PC-9 (cell line): Measurements from ENCODE around the gene ZNF423. TPM values are rescaled to one million over a fixed set of nuclear protein-coding genes. Genes with fewer than 3 reads are reported as not detected.

Experiments
- BruUV-seq: library from RNA; stranded (reverse); fragments of 400-500 nt; replicated peaks from 2 replicates; lab custom pipeline; 2021; lab: Mats Ljungman, UMichigan
- CTCF ChIA-PET: fragments of 300-600 bp; sonication (Branson Sonifier 250); formaldehyde crosslinking; loops from one replicate; lab custom pipeline; 2022; ENCODE audit warnings: antibody characterized with exemption; lab: Charles Lee
- POLR2A ChIA-PET: fragments of 300-600 bp; sonication (Branson Sonifier 250); formaldehyde crosslinking; loops from one replicate; lab custom pipeline; 2022; ENCODE audit warnings: antibody characterized with exemption; ENCODE audit not compliant: unreplicated experiment; lab: Charles Lee
- DNase-seq, 2 experiments: peaks; one replicate each; pipeline versions ENCODE4 v3.0.0 to v3.0.0-alpha.2; 2015 to 2022; ENCODE audit warnings: mixed read lengths in 1 of 2
- H2AFZ ChIP-seq: fragments of 200-600 bp; sonication (generic); 2 replicates; pipeline ENCODE4 v1.8.1; 2017; ENCODE audit warnings: antibody characterized with exemption
- H3F3A ChIP-seq: fragments of 200-600 bp; sonication (generic); 2 replicates; pipeline ENCODE4 v1.8.1; 2017; ENCODE audit warnings: antibody characterized with exemption, mild to moderate bottlenecking, low read depth; ENCODE audit not compliant: insufficient read depth
- H3K27ac ChIP-seq: fragments of 200-600 bp; sonication (generic); 2 replicates; pipeline ENCODE4 v1.6.1; 2016; ENCODE audit warnings: mixed run types
- H3K27me3 ChIP-seq: fragments of 200-600 bp; sonication (generic); 2 replicates; pipeline ENCODE4 v1.6.1; 2016; ENCODE audit warnings: low read depth, mixed run types; ENCODE audit not compliant: insufficient read depth
- H3K36me3 ChIP-seq: fragments of 200-600 bp; sonication (generic); 2 replicates; pipeline ENCODE4 v1.6.1; 2016; ENCODE audit warnings: low read depth, mixed run types
- H3K4me1 ChIP-seq: fragments of 200-600 bp; sonication (generic); replicated peaks from 2 replicates; pipeline ENCODE4 v1.6.1; 2016; ENCODE audit warnings: mixed run types; ENCODE audit not compliant: insufficient read depth
- H3K4me2 ChIP-seq: fragments of 200-600 bp; sonication (generic); 2 replicates; pipeline ENCODE4 v1.6.1; 2017; ENCODE audit warnings: mixed run types
- H3K4me3 ChIP-seq: fragments of 200-600 bp; sonication (generic); 2 replicates; pipeline ENCODE4 v1.6.1; 2016; ENCODE audit warnings: mixed run types
- H3K79me2 ChIP-seq: fragments of 200-600 bp; sonication (generic); 2 replicates; pipeline ENCODE4 v1.6.1; 2017; ENCODE audit warnings: low read depth, mixed run types
- H3K9me2 ChIP-seq: fragments of 200-600 bp; sonication (generic); 2 replicates; pipeline ENCODE4 v1.8.1; 2017; ENCODE audit warnings: mild to moderate bottlenecking; ENCODE audit not compliant: insufficient read depth
- H3K9me3 ChIP-seq: fragments of 200-600 bp; sonication (generic); 2 replicates; pipeline ENCODE4 v1.8.1; 2016; ENCODE audit warnings: low read depth; ENCODE audit not compliant: insufficient read depth
- H4K20me1 ChIP-seq: fragments of 200-600 bp; sonication (generic); 2 replicates; pipeline ENCODE4 v1.8.1; 2017; ENCODE audit not compliant: insufficient read depth
- EZH2 ChIP-seq: fragments of 200-600 bp; sonication (generic); IDR thresholded peaks from 2 replicates; pipeline ENCODE4 v1.8.0; 2017; ENCODE audit warnings: antibody characterized with exemption, low read depth
- intact Hi-C: fragments of 100-400 bp; cut with micrococcal nuclease; formaldehyde crosslinking; loops from one replicate; pipeline ENCODE4 v1.10.0; 2022; ENCODE audit not compliant: unreplicated experiment
- total RNA-seq: library from RNA; stranded (reverse); gene quantifications from 2 replicates; pipeline ENCODE4 v1.2.3, GENCODE V29; 2021
- TF ChIP-seq, protein P1 (sequence below): fragments of 200-600 bp; sonication (generic); conservative IDR thresholded peaks from 2 replicates; pipeline ENCODE4 v1.6.1; 2017; ENCODE audit warnings: mixed run types, antibody characterized with exemption, mild to moderate bottlenecking, moderate library complexity

ZNF423 gene
- total RNA-seq, 1 experiment from 2014 or later: not detected

DNA sequence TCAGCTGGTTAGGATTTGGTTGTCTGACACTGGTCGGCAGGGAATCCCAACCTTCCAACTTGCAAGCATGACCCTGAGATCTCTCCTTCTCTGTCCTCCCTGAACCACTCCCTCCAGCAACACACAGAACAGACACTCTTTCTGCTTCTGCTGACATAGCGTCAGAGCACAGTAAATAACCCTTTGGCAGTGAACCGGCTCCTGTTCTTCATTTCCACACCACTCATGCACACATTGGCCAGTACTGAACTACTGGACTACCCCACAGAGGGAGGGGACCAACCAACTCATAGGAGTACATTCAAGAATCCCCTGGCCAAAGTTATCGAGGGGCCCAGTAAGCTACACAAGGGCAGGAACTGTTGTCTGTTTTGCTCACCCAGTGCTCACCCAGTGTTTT lies 138.2 kb downstream of the ZNF423 start:
- no TSS peak for BruUV-seq
- ChIA-PET CTCF (no interaction called here), POLR2A (no interaction called here)
- Histone ChIP-seq H3K79me2 (no peaks in the 10 kb centered on the region), H2AFZ (no peak overlapping the region), H3K27me3 (peaks cover 83% of the 10 kb centered on the region), H3K27ac (no peak overlapping the region), H3K4me2 (no peak overlapping the region), H3K9me3 (no peaks in the 10 kb centered on the region), H3K9me2 (no peaks in the 10 kb centered on the region), H3K4me3 (no peak overlapping the region), H3K4me1 (no peaks in the 10 kb centered on the region), H3K36me3 (no peaks in the 10 kb centered on the region), H3F3A (no peaks in the 10 kb centered on the region), H4K20me1 (no peaks in the 10 kb centered on the region)
- TF ChIP-seq EZH2: no peak
- TF ChIP-seq, protein P1, sequence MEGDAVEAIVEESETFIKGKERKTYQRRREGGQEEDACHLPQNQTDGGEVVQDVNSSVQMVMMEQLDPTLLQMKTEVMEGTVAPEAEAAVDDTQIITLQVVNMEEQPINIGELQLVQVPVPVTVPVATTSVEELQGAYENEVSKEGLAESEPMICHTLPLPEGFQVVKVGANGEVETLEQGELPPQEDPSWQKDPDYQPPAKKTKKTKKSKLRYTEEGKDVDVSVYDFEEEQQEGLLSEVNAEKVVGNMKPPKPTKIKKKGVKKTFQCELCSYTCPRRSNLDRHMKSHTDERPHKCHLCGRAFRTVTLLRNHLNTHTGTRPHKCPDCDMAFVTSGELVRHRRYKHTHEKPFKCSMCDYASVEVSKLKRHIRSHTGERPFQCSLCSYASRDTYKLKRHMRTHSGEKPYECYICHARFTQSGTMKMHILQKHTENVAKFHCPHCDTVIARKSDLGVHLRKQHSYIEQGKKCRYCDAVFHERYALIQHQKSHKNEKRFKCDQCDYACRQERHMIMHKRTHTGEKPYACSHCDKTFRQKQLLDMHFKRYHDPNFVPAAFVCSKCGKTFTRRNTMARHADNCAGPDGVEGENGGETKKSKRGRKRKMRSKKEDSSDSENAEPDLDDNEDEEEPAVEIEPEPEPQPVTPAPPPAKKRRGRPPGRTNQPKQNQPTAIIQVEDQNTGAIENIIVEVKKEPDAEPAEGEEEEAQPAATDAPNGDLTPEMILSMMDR: no peak
- intact Hi-C loops: no loop called here
- DNase-seq: no peak

DNA sequence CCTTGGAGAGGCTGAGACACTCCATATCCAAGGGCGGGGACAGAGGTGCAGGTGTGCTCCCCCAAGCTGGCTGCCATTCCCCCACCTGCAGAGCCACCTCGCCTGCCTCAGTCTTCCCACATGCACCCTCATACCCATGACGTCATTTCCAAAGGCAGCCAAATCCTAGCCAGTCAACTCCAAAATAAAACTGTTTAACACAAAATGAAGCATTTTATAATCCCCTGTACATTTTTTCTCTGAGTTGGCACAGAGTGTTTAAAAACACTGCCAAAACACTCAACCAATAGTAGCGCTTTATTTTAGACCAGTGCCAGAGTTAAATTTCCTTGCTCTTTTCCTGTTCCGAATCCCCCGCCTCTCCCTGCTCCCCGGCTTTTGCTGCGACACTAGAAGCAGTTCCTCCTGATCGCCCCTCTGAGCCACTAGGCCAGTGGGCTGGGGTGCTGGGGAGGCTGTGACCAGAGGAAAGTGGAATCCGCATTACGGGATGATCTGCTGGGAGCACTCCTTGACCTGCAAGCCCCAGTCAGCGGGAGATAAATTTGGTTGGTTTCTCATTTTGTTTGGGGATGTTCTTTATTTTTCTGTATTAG lies 139.5 kb downstream of the ZNF423 start:
- CTCF ChIA-PET: no interaction called here
- H3K4me1 ChIP-seq: no peaks in the 10 kb centered on the region
- no peaks in the 10 kb centered on the region for H3K9me2 ChIP-seq
- no peaks in the 10 kb centered on the region for H3K79me2 ChIP-seq
- no peak overlapping the region for H3K4me3 ChIP-seq
- no peak overlapping the region for H3K27ac ChIP-seq
- H3F3A ChIP-seq: no peaks in the 10 kb centered on the region
- H3K9me3 ChIP-seq: no peaks in the 10 kb centered on the region
- no peaks in the 10 kb centered on the region for H4K20me1 ChIP-seq
- no TSS peak for BruUV-seq
- H2AFZ ChIP-seq: no peak overlapping the region
- POLR2A ChIA-PET: no interaction called here
- H3K36me3 ChIP-seq: no peaks in the 10 kb centered on the region
- TF ChIP-seq, protein P1: no peak
- TF ChIP-seq EZH2: no peak
- DNase-seq: no peak
- intact Hi-C loops: no loop called here
- H3K27me3 ChIP-seq: peaks cover 81% of the 10 kb centered on the region
- no peak overlapping the region for H3K4me2 ChIP-seq

DNA sequence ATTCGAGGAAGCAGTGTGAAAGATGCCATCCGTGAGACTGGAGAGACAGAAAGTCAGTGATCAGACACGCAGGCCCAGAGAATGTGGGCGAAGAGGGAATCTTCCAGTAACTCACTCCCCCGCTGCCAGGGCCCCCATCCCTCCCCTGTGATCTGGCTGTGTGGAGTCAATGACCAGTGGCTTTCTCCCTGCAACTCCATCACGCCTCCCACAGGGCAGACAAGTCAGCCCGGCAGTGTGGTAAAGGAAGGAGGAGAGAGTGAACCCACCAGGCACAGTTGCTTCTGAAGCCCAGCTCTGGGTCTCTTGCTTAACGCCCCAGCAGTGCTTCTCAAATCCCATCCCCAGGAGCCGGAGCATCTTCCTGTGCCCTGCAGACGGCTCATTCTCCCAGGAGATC lies 142.1 kb downstream of the ZNF423 start:
- DNase-seq: no peak
- POLR2A ChIA-PET: no interaction called here

More for the DNA sequence above, 142.1 kb downstream of the ZNF423 start:
- no peaks in the 10 kb centered on the region for H3K9me3 ChIP-seq
- no peaks in the 10 kb centered on the region for H3K9me2 ChIP-seq
- no peaks in the 10 kb centered on the region for H4K20me1 ChIP-seq
- no peak overlapping the region for H3K27ac ChIP-seq
- no peaks in the 10 kb centered on the region for H3F3A ChIP-seq
- intact Hi-C loops: no loop called here
- H3K27me3 ChIP-seq: peaks cover 89% of the 10 kb centered on the region
- no peaks in the 10 kb centered on the region for H3K4me1 ChIP-seq
- no TSS peak for BruUV-seq
- H2AFZ ChIP-seq: no peak overlapping the region
- H3K4me3 ChIP-seq: no peak overlapping the region
- H3K36me3 ChIP-seq: no peaks in the 10 kb centered on the region
- CTCF ChIA-PET: no interaction called here
- H3K4me2 ChIP-seq: no peak overlapping the region
- no peaks in the 10 kb centered on the region for H3K79me2 ChIP-seq
- TF ChIP-seq, protein P1: no peak
- no peak for TF ChIP-seq EZH2
